Bone marrow (tissue), 2 donors: ENCODE results near the gene DUOX2.

Experiments
- DNase-seq, 2 donors: peaks; one replicate each; lab custom pipeline; 2025; lab: John Stamatoyannopoulos, UW

DUOX2 gene

DNA sequence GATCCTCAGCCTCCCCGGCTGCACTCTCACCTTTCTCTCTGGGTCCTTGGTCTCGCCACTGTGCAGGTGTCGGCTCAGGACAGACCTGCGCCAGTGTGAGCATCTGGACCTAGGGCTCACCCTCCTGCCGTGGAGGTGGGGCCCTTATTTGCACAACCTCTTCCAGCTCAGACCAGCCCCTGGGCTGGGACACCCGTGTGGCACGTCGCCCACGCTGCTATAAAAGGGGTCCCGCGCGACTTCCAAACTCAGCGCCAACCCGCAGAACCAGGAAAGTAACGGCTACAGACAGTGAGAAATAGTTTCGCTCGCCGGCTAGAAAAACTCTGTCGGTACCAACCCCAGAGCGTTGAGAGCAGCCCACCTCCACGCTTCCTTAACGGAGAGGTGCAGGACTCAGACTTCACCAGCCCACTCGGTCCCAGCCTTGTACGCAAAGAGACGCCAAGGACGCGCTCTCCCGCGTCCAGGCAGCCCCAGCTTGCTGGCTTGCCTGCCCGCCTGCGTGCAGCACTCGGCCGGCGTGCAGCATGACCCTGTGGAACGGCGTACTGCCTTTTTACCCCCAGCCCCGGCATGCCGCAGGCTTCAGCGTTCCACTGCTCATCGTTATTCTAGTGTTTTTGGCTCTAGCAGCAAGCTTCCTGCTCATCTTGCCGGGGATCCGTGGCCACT, at the start of gene DUOX2, which contains the start of gene DUOXA2:
Gene DUOX2 (minus strand): TSS at position 97 of the 675 bp plus-strand sequence. CDS start 761 bp downstream, outside the sequence.
Gene DUOXA2 (plus strand): TSS at position 251 of the 675 bp plus-strand sequence. CDS start 280 bp downstream, at position 531.
- DNase-seq, result no peak

- DNase-seq, result no peak
These were observed 49.5 kb upstream of the DUOX2 start for GRCh38 chr15:45163508-45163856.

- peak; percentile 40 to 59 for DNase-seq
These were observed 49.0 kb upstream of the DUOX2 start for GRCh38 chr15:45162771-45163507.

DNA sequence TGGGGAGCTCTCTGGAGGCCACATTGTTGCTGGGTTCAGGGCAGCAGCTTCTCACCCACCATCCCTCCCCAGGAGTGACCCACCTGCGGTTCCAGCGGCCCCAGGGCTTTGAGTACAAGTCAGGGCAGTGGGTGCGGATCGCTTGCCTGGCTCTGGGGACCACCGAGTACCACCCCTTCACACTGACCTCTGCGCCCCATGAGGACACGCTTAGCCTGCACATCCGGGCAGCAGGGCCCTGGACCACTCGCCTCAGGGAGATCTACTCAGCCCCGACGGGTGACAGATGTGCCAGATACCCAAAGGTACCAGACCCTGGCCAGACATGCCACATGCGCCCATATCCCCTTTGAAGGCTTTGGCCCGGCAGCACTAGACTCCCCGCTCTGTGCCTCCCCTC, 47.7 kb upstream of the DUOX2 start:
- no peak for DNase-seq

- no peak for DNase-seq
These were observed 44.0 kb upstream of the DUOX2 start for GRCh38 chr15:45157974-45158373.

- DNase-seq, result no peak
These were observed 42.9 kb upstream of the DUOX2 start for GRCh38 chr15:45156744-45157455.

GRCh38 chr15:45155739-45156138, 41.8 kb upstream of the DUOX2 start:
- no peak for DNase-seq

DNA sequence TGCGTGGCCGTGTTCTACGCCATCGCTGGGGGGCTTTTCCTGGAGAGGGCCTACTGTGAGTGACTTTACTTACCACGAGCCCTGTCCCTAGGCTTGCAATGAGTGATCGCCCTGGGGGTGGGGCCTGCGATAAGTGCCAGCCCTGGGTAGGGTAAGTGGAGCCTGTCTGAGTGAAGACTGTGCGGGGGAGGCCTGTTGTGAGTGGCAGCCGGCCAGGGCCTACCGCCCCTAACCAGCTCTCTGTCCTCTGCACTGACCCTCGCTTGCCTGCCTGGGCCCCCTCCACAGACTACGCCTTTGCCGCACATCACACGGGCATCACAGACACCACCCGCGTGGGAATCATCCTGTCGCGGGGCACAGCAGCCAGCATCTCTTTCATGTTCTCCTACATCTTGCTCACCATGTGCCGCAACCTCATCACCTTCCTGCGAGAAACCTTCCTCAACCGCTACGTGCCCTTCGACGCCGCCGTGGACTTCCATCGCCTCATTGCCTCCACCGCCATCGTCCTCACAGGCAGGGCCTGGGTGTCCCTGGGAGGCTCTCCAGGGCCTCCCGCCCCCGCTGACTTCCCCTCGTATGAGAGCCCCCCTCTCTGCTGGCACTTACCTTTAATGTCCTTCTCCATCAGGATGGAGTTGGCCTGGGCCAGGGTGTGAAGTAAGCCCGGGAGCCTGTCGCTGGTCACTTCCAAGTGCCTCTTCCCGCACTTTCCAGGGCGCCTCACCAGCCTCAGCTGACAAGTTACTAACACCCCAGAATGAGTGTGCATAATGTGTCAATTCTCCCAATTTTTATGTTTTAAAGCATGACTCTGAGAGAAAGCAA, 38.2 kb upstream of the DUOX2 start:
- DNase-seq, result no peak

GRCh38 chr15:45150997-45151396, 37.0 kb upstream of the DUOX2 start:
- DNase-seq, result no peak

- no peak for DNase-seq
These were observed 36.5 kb upstream of the DUOX2 start for GRCh38 chr15:45150481-45150880.

GRCh38 chr15:45149060-45149459, 35.1 kb upstream of the DUOX2 start:
- no peak for DNase-seq

- no peak for DNase-seq
These were observed 34.4 kb upstream of the DUOX2 start for GRCh38 chr15:45148076-45149059.

- no peak for DNase-seq
These were observed 33.6 kb upstream of the DUOX2 start for GRCh38 chr15:45147606-45148005.

GRCh38 chr15:45146405-45146804, 32.4 kb upstream of the DUOX2 start:
- no peak for DNase-seq

DNA sequence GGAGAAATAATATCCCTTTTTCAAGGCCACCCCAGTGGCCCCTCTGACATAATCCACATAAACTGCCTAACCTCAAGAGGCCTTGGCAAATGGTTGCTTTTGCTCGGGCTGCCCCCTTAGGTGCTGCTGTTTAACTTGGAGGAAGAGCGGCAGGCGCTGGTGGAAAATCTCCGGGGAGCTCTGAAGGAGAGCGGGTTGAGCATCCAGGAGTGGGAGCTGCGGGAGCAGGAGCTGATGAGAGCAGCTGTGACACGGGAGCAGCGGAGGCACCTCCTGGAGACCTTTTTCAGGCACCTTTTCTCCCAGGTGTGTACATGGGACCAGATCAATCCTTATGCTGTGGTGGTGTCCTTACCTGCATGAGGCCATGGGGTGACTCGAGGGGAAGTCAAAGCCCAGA, 30.8 kb upstream of the DUOX2 start:
- DNase-seq, result no peak

- DNase-seq, result no peak
These were observed 30.0 kb upstream of the DUOX2 start for GRCh38 chr15:45143946-45144345.

GRCh38 chr15:45143056-45143455, 29.1 kb upstream of the DUOX2 start:
- DNase-seq, result no peak

DNA sequence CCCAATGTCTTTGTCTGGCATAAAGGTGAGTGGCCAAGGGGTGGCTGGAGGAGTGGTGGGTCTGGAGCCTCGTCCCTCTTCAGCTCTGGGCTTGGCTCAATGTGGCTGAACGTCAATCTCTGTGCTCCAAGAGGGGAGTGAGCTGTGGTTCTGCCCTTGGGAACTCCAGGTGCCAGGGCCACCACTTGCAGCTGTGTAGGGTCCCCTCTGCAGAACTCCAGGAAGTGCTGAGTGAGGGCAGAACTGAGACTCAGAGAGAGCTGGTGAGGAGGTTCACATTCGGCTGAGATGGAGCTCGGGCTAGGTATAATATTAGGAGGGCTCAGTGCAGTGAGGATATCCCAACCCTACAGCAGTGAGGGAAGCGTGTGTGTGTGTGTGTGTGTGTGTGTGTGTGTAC, 27.4 kb upstream of the DUOX2 start:
- DNase-seq, result no peak

GRCh38 chr15:45140557-45141250, 26.7 kb upstream of the DUOX2 start:
- DNase-seq, result no peak

DNA sequence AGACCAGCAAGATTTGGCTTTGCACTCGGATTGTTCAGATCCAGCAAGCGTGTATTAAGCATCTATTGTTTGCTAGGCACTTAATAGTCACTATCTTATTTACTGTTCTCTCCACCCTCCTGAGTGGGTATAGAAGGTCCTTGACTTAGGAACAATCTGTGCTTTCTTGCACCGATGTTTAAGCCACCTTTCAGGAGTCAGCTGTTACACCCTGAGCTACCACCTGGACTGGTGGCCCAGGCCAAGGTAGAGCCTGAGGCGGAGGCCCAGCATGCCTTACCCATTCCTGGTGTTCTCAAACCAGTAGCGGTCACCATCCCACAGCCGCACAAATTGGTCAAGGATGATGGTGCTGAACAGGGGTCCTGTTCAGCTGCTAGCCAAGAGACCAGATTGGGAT, 25.8 kb upstream of the DUOX2 start:
- no peak for DNase-seq
